GM12864 (cell line): ENCODE data around the gene MPND.

ENCODE experiments used
- DNase-seq: peaks from one replicate; pipeline ENCODE4 v3.0.0-alpha.2; 2011; ENCODE audit warnings: low read depth
- H3K4me3 ChIP-seq: 2 replicates; pipeline ENCODE4 v1.5.1; 2011; ENCODE audit warnings: mild to moderate bottlenecking, low read depth, low read length, control low read depth
- TF ChIP-seq, protein P1 (sequence below): IDR thresholded peaks from 2 replicates; pipeline ENCODE4 v1.5.1; 2011; ENCODE audit warnings: low read depth, mild to moderate bottlenecking, moderate library complexity, low read length, control low read depth, inconsistent platforms; ENCODE audit errors: missing control alignments

The MPND gene

DNA sequence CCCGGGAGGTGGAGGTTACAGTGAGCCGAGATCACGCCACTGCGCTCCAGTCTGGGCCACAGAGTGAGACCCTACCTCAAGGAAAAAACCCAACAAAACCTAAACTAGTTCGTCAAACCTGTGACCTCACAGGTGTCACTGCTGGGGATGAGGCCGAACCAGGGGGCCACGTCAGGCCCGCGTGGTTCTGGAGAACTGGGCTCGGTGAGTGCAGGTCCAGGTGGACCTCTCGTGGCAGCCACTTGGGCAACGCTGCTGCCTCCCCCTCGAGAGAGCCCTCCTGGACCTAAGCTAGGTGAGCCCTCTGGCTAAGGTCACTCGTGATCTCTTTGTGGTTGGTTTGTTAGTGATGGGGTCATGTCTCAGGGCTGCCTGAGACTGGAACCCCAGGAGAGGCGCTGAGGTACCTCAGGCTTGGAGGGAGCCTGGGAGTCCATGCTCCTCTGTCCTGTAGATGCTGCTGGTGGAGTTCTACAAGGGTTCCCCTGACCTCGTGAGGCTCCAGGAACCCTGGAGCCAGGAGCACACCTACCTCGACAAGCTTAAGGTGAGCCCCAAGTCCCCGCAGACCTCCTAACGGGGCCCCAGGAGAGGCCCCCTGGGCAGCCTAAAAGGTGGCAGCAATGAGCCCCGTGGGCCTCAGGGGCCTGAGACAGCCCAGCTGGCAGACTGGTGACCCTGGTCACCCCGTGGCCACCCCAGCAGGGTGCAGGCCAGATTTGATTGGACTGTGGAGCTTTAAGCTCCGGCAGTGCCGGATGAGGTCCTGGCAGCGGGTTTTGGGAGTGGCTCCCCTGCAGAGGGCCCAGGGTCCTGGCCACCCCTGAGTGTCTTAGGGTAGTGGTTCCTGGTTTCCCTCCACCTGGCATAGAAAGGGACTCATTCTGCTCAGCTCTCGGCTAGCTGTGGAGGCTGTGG, 15.6 kb downstream of the MPND start:
- DNase-seq, result no peak
- TF ChIP-seq, protein P1, sequence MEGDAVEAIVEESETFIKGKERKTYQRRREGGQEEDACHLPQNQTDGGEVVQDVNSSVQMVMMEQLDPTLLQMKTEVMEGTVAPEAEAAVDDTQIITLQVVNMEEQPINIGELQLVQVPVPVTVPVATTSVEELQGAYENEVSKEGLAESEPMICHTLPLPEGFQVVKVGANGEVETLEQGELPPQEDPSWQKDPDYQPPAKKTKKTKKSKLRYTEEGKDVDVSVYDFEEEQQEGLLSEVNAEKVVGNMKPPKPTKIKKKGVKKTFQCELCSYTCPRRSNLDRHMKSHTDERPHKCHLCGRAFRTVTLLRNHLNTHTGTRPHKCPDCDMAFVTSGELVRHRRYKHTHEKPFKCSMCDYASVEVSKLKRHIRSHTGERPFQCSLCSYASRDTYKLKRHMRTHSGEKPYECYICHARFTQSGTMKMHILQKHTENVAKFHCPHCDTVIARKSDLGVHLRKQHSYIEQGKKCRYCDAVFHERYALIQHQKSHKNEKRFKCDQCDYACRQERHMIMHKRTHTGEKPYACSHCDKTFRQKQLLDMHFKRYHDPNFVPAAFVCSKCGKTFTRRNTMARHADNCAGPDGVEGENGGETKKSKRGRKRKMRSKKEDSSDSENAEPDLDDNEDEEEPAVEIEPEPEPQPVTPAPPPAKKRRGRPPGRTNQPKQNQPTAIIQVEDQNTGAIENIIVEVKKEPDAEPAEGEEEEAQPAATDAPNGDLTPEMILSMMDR, result no peak
- no peak overlapping the region for H3K4me3 ChIP-seq

GRCh38 chr19:4359627-4360000, 16.3 kb downstream of the MPND start:
- TF ChIP-seq, protein P1, result no peak
- DNase-seq, result no peak

GRCh38 chr19:4360081-4360569, 16.8 kb downstream of the MPND start:
- no peak overlapping the region for H3K4me3 ChIP-seq
- no peak for DNase-seq
- TF ChIP-seq, protein P1, result no peak

More at GRCh38 chr19:4359627-4360000, 16.3 kb downstream of the MPND start:
- H3K4me3 ChIP-seq, result no peak overlapping the region

- no peak overlapping the region for H3K4me3 ChIP-seq
- TF ChIP-seq, protein P1, result no peak
- no peak for DNase-seq
Measured at GRCh38 chr19:4360641-4361151, 17.3 kb downstream of the MPND start.

- DNase-seq, result no peak
- TF ChIP-seq, protein P1, result no peak
- H3K4me3 ChIP-seq, result no peak overlapping the region
Measured at GRCh38 chr19:4361152-4362046, 18.0 kb downstream of the MPND start.

GRCh38 chr19:4362101-4362828, 18.9 kb downstream of the MPND start:
- TF ChIP-seq, protein P1, result no peak
- H3K4me3 ChIP-seq, result no peak overlapping the region
- no peak for DNase-seq
